H9 (cell line): ENCODE data around the gene ABCA6. TPM values are rescaled to one million over a fixed set of nuclear protein-coding genes. Genes with fewer than 3 reads are reported as not detected.

Source experiments
- DNase-seq: peaks from one replicate; pipeline ENCODE4 v3.0.0-alpha.2; 2017
- H2AFZ ChIP-seq: one replicate; pipeline ENCODE4 v1.6.1; 2013; ENCODE audit warnings: mild to moderate bottlenecking, low read length, control low read depth, moderate library complexity
- H2AK5ac ChIP-seq: 2 replicates; pipeline ENCODE4 v1.6.1; 2013; ENCODE audit warnings: low read length, control low read depth, mixed read lengths; ENCODE audit not compliant: insufficient read length
- H2BK120ac ChIP-seq: one replicate; pipeline ENCODE4 v1.6.1; 2013; ENCODE audit warnings: low read depth, mild to moderate bottlenecking, low read length, control low read depth, inconsistent platforms; ENCODE audit not compliant: poor library complexity, severe bottlenecking
- H2BK12ac ChIP-seq: 2 replicates; pipeline ENCODE4 v1.6.1; 2013; ENCODE audit warnings: low read length, control low read depth, mixed read lengths, low read depth; ENCODE audit not compliant: insufficient read length
- H2BK15ac ChIP-seq: 2 replicates; pipeline ENCODE4 v1.6.1; 2013; ENCODE audit warnings: low read depth, low read length, control low read depth
- H2BK20ac ChIP-seq: one replicate; pipeline ENCODE4 v1.6.1; 2013; ENCODE audit warnings: low read depth, mild to moderate bottlenecking, low read length, control low read depth, inconsistent platforms; ENCODE audit not compliant: poor library complexity, severe bottlenecking
- H2BK5ac ChIP-seq: 2 replicates; pipeline ENCODE4 v1.6.1; 2013; ENCODE audit warnings: low read length, control low read depth, mixed read lengths; ENCODE audit not compliant: insufficient read length
- H3K14ac ChIP-seq: 2 replicates; pipeline ENCODE4 v1.6.1; 2013; ENCODE audit warnings: low read length, control low read depth; ENCODE audit not compliant: insufficient read depth
- H3K18ac ChIP-seq: 2 replicates; pipeline ENCODE4 v1.6.1; 2013; ENCODE audit warnings: low read depth, mild to moderate bottlenecking, mixed read lengths, low read length, control low read depth; ENCODE audit not compliant: insufficient read length
- H3K23ac ChIP-seq: 2 replicates; pipeline ENCODE4 v1.6.1; 2013; ENCODE audit warnings: low read length, control low read depth, mixed read lengths, low read depth; ENCODE audit not compliant: insufficient read length
- H3K23me2 ChIP-seq: 2 replicates; pipeline ENCODE4 v1.6.1; 2013; ENCODE audit warnings: low read depth, mild to moderate bottlenecking, mixed read lengths, low read length, control low read depth; ENCODE audit not compliant: insufficient read length, poor library complexity, severe bottlenecking
- H3K27ac ChIP-seq: 2 replicates; pipeline ENCODE4 v1.5.1; 2013; ENCODE audit warnings: low read length, control low read depth, mixed read lengths, low read depth; ENCODE audit not compliant: insufficient read length
- H3K27me3 ChIP-seq: 2 replicates; pipeline ENCODE4 v1.6.1; 2013; ENCODE audit warnings: low read length, control low read depth, inconsistent platforms; ENCODE audit not compliant: insufficient read depth
- H3K4ac ChIP-seq: 2 replicates; pipeline ENCODE4 v1.6.1; 2013; ENCODE audit warnings: low read depth, mild to moderate bottlenecking, control low read depth, inconsistent platforms, low read length, moderate library complexity
- H3K4me1 ChIP-seq: 2 replicates; pipeline ENCODE4 v1.6.1; 2013; ENCODE audit warnings: low read length, control low read depth, inconsistent platforms; ENCODE audit not compliant: insufficient read depth
- H3K4me2 ChIP-seq: 2 replicates; pipeline ENCODE4 v1.6.1; 2013; ENCODE audit warnings: low read length, control low read depth, mixed read lengths; ENCODE audit not compliant: insufficient read length, insufficient read depth
- H3K56ac ChIP-seq: 2 replicates; pipeline ENCODE4 v1.6.1; 2013; ENCODE audit warnings: low read depth, mild to moderate bottlenecking, mixed read lengths, low read length, control low read depth; ENCODE audit not compliant: insufficient read length
- H3K79me1 ChIP-seq: 2 replicates; pipeline ENCODE4 v1.6.1; 2013; ENCODE audit warnings: low read depth, mild to moderate bottlenecking, moderate library complexity, low read length, control low read depth, inconsistent platforms; ENCODE audit not compliant: insufficient read depth, poor library complexity, severe bottlenecking
- H3K79me2 ChIP-seq: 2 replicates; pipeline ENCODE4 v1.6.1; 2013; ENCODE audit warnings: low read length, control low read depth, inconsistent platforms; ENCODE audit not compliant: insufficient read depth
- H3K9ac ChIP-seq: 2 replicates; pipeline ENCODE4 v1.6.1; 2013; ENCODE audit warnings: low read length, control low read depth, mixed read lengths; ENCODE audit not compliant: insufficient read length; ENCODE audit errors: extremely low read depth
- H3K9me3 ChIP-seq: one replicate; pipeline ENCODE4 v1.6.1; 2013; ENCODE audit warnings: low read depth, low read length, inconsistent platforms; ENCODE audit not compliant: control insufficient read depth
- H3T11ph ChIP-seq: one replicate; pipeline ENCODE4 v1.6.1; 2013; ENCODE audit warnings: mild to moderate bottlenecking, low read length, control low read depth, inconsistent platforms
- H4K20me1 ChIP-seq: one replicate; pipeline ENCODE4 v1.6.1; 2013; ENCODE audit not compliant: control insufficient read depth, insufficient read length, insufficient read depth
- H4K5ac ChIP-seq: 2 replicates; pipeline ENCODE4 v1.6.1; 2013; ENCODE audit warnings: low read depth, mild to moderate bottlenecking, mixed read lengths, low read length, control low read depth; ENCODE audit not compliant: insufficient read length
- H4K8ac ChIP-seq: replicated peaks from 2 replicates; pipeline ENCODE4 v1.6.1; 2013; ENCODE audit warnings: low read length, control low read depth, mixed read lengths, low read depth; ENCODE audit not compliant: insufficient read length
- H4K91ac ChIP-seq: 2 replicates; pipeline ENCODE4 v1.6.1; 2013; ENCODE audit warnings: low read depth, mild to moderate bottlenecking, moderate library complexity, mixed read lengths, low read length, control low read depth; ENCODE audit not compliant: insufficient read length
- H3K27ac Mint-ChIP-seq, 3 experiments: 2 replicates in 2 of 3; 3 replicates in 1 of 3; pipeline ENCODE4 v1.8.0; 2020 to 2021; ENCODE audit warnings: mixed read lengths in 3 of 3, mild to moderate bottlenecking in 1 of 3, moderate library complexity in 1 of 3
- H3K27me3 Mint-ChIP-seq: 2 replicates; pipeline ENCODE4 v1.8.0; 2021; ENCODE audit warnings: low read depth, mild to moderate bottlenecking, moderate library complexity, mixed read lengths
- H3K36me3 Mint-ChIP-seq, 3 experiments: 2 replicates in 2 of 3; 3 replicates in 1 of 3; pipeline ENCODE4 v1.8.0; 2020 to 2021; ENCODE audit warnings: low read depth in 3 of 3, mixed read lengths in 3 of 3; ENCODE audit not compliant: insufficient read depth in 1 of 3
- H3K4me1 Mint-ChIP-seq, 2 experiments: 2 replicates each; pipeline ENCODE4 v1.8.0; 2020; ENCODE audit warnings: mixed read lengths in 2 of 2
- H3K4me3 Mint-ChIP-seq, 2 experiments: 2 replicates in 1 of 2; 3 replicates in 1 of 2; pipeline ENCODE4 v1.8.0; 2020 to 2021; ENCODE audit warnings: mild to moderate bottlenecking in 2 of 2, mixed read lengths in 2 of 2, moderate library complexity in 1 of 2
- H3K9me3 Mint-ChIP-seq, 2 experiments: 2 replicates in 1 of 2; 3 replicates in 1 of 2; pipeline ENCODE4 v1.8.0; 2020; ENCODE audit warnings: mild to moderate bottlenecking in 2 of 2, mixed read lengths in 2 of 2, moderate library complexity in 1 of 2
- WGBS: extraction: QIAGEN DNeasy Blood & Tissue Kit; methylation state at CpG from one replicate; pipeline ENCODE4 v1.1.7; 2013; ENCODE audit warnings: missing lambda C conversion rate, low lambda C conversion rate, mixed read lengths; ENCODE audit not compliant: insufficient read length; ENCODE audit errors: extremely low coverage; 5-methylcytosine and 5-hydroxymethylcytosine counted together
- total RNA-seq: library from RNA; stranded (reverse); gene quantifications from 2 replicates; pipeline ENCODE4 v1.2.1, GENCODE V29; 2021
- TF ChIP-seq, protein P1 (sequence below): fragments of 200-600 bp; sonication (generic); conservative IDR thresholded peaks from 3 replicates; pipeline ENCODE4 v1.8.0; 2021; ENCODE audit warnings: antibody characterized with exemption, mild to moderate bottlenecking

The ABCA6 gene
- total RNA-seq, 1 experiment from 2014 or later: not detected

DNA sequence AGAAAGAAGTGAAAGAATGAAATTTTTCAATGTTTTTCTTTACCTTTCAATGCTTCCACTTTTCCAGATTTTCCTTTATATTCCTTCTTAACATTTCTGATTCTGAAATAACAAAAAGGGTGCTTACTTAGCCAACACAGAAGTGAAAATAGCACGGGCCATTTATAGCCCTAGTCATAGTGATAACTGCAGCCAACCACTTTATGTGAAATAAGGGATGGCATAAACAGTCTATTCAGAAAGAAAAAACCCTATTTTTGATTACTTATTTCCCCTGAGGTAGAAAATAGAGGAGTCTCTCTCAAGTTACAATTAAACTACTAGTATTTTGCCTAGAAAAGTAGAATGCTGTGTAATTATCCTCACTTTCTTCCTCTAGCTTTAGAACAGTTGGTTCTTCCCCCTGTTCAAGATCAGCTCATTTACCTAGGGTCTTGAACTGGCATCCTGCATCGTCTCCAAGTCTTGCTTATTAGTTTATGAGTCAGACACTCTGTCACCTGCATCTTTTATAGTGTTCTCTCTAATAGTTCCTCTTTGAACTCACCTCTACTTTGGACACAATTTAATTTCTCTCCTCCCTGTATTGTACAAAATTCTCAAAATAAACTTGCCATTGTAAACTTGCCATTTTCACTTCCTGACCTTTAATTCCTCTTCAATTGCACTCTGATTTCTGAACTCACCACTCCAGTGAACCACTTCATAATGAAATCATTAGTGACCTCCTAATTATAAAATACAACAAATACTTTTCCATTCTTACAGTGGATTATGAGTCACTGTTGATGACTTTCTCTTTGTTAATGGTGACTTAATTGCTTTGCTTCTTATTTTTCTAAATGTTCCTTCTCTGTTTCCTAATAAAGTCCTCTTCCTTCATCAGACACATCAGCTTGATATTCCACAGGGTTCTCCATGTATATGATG lies 23.6 kb downstream of the ABCA6 start:
- H3K27me3 ChIP-seq: no peaks in the 10 kb centered on the region
- H3K9me3 ChIP-seq: no peaks in the 10 kb centered on the region
- H3K9ac ChIP-seq: no peak overlapping the region
- Mint-ChIP-seq H3K36me3 (no peaks in the 10 kb centered on the region), H3K4me1 (no peaks in the 10 kb centered on the region), H3K4me3 (no peak overlapping the region), H3K27me3 (no peaks in the 10 kb centered on the region), H3K27ac (no peak overlapping the region), H3K9me3 (no peaks in the 10 kb centered on the region)
- no peak overlapping the region for H3K14ac ChIP-seq
- H4K8ac ChIP-seq: no peak overlapping the region
- H4K91ac ChIP-seq: no peak overlapping the region
- no peak overlapping the region for H2AK5ac ChIP-seq
- H4K5ac ChIP-seq: no peak overlapping the region
- no peak for DNase-seq
- no CpG with 5 or more reads among the region's 2 CpGs for WGBS
- H3K23me2 ChIP-seq: no peaks in the 10 kb centered on the region
- H3K4me1 ChIP-seq: no peaks in the 10 kb centered on the region
- H2BK15ac ChIP-seq: no peak overlapping the region
- H3K23ac ChIP-seq: no peak overlapping the region
- no peak overlapping the region for H2AFZ ChIP-seq
- H3K79me2 ChIP-seq: no peaks in the 10 kb centered on the region
- H2BK5ac ChIP-seq: no peak overlapping the region
- H4K20me1 ChIP-seq: no peaks in the 10 kb centered on the region
- no peak overlapping the region for H2BK120ac ChIP-seq
- no peak overlapping the region for H3K4me2 ChIP-seq
- H3K4ac ChIP-seq: no peak overlapping the region
- no peak overlapping the region for H3K27ac ChIP-seq
- no peak overlapping the region for H2BK12ac ChIP-seq
- TF ChIP-seq, protein P1, sequence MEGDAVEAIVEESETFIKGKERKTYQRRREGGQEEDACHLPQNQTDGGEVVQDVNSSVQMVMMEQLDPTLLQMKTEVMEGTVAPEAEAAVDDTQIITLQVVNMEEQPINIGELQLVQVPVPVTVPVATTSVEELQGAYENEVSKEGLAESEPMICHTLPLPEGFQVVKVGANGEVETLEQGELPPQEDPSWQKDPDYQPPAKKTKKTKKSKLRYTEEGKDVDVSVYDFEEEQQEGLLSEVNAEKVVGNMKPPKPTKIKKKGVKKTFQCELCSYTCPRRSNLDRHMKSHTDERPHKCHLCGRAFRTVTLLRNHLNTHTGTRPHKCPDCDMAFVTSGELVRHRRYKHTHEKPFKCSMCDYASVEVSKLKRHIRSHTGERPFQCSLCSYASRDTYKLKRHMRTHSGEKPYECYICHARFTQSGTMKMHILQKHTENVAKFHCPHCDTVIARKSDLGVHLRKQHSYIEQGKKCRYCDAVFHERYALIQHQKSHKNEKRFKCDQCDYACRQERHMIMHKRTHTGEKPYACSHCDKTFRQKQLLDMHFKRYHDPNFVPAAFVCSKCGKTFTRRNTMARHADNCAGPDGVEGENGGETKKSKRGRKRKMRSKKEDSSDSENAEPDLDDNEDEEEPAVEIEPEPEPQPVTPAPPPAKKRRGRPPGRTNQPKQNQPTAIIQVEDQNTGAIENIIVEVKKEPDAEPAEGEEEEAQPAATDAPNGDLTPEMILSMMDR: no peak
- H3K18ac ChIP-seq: no peak overlapping the region
- H3K79me1 ChIP-seq: no peaks in the 10 kb centered on the region
- no peak overlapping the region for H2BK20ac ChIP-seq
- no peak overlapping the region for H3T11ph ChIP-seq
- H3K56ac ChIP-seq: no peak overlapping the region
